HCEC 1CT (cell line): ENCODE data around the gene AGRN.
"Not testable (repeated sequence)": the region's sequence is repeated elsewhere in the genome, so short reads cannot be mapped to it uniquely, and the experiment has no call there.

ENCODE experiments used
- DNase-seq: peaks from one replicate; pipeline ENCODE4 v3.0.0-alpha.2; 2017

AGRN gene

GRCh38 chr1:1083416-1084371 is 63.8 kb downstream of the AGRN start:
- no peak for DNase-seq

DNA sequence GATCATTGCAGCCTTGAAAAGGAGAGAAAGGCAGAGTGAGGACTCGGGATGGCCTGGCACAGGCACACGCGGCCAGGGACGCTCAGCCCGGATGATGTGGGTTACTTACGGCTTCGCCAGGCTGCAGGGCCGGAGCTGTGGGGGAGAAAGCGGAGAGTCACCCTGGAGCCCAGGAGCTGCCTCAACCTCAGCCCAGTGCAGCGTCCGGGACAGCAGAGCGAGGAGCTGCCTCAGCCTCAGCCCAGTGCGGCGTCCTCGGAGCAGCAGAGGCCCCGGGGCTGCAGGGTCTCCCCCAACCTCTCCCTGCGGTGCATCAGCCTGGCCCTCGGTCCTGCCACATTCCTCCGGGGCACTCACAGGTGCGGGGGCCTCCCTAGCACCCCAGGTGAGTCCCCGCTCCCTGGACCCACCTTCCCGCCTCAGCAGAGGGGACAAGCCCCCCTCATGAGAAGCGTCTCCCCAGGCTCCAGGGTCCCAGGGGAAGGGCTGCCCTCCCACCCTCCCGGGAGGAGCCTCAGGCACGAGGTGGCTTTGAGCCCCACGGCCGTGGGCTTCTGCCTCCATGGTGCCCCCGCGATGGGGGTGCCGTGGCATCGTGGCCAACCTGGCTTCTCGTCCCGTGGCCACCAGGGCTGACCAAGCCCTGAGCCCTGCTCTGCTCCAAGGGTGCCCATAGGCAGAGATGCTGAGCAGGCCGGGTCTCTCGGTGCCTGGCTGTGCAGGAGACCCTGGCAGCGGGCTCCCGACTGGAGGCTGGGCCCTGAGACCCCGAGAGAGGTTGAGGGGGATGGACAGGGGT is 64.7 kb downstream of the AGRN start:
- no peak for DNase-seq

GRCh38 chr1:1085171-1085841 is 65.4 kb downstream of the AGRN start:
- no peak for DNase-seq

DNA sequence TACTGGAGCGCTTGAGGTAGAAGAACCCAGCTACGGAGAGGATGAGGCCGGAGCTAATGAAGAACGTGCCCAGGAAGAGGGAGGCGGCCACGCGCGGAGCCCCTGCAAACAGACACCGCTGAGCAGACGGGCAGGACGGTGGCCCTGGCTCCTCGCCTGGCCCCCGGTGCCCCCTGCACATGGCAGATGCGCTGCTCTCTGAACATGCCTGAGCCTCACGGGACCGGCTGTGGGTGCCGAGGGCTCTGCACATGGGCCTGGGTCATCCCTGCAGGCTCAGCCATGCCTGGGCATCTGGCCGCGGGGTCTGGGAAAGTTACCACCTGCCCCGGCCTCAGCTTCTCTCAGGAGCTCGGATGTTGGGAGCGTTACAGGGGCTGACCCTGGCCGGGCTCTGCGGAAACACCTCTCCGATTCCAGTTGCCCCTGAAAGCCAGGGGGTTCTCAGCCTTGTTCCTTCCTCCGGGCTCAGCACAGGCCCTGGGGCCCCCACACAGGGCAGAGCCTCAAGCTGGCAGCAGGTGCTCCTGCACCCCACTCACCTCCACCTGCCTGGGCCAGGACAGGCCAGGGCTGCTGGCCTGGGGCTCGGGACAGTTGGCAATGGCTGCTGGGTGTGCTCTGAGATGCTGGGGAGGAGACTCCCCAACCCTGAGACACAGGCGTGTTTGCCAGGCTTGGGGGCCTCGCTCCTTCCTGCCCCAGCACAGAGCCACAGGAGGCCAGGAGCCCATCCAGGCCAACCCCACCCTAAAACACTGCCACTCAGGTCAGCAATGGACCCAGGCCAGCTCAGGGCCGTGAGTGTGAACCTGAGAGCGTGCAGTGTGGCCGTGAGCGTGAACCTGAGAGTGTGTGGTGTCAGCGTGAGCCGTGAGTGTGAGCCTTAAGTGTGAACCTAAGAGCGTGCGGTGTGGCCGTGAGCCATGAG is 66.3 kb downstream of the AGRN start:
- no peak for DNase-seq

GRCh38 chr1:1086911-1087341 is 67.0 kb downstream of the AGRN start:
- no peak for DNase-seq

DNA sequence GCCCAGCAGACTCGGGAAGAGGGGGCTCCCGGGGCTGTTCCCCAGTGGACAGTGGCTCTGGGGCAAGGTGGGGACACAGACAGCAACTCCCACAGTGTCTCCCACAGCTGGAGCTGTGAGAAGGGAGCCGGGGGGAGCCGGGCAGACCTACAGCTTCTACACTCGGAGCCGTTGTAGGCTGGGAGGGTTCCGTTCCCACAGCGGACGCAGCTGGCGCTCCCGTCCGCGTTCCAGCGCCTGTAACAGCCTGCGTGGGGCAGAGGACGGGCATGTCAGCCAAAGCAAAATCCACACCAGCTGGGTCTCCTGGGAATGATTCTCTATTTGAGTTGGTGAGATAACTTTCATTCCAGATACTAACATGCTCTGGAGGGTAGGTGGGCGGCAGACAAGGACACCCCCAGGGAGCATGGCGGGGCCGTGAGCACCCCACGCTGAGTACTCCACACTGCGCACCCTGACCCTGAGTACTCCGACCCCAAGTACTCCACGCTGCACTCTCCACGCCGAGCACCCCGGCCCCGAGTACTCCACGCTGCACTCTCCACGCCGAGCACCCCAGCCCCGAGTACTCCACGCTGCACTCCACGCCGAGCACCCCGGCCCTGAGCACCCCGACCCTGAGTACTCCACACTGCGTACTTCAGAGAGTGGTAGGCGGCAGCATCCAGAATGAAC is 67.6 kb downstream of the AGRN start:
- DNase-seq: no peak

GRCh38 chr1:1088029-1088800 is 68.3 kb downstream of the AGRN start:
- no peak for DNase-seq

DNA sequence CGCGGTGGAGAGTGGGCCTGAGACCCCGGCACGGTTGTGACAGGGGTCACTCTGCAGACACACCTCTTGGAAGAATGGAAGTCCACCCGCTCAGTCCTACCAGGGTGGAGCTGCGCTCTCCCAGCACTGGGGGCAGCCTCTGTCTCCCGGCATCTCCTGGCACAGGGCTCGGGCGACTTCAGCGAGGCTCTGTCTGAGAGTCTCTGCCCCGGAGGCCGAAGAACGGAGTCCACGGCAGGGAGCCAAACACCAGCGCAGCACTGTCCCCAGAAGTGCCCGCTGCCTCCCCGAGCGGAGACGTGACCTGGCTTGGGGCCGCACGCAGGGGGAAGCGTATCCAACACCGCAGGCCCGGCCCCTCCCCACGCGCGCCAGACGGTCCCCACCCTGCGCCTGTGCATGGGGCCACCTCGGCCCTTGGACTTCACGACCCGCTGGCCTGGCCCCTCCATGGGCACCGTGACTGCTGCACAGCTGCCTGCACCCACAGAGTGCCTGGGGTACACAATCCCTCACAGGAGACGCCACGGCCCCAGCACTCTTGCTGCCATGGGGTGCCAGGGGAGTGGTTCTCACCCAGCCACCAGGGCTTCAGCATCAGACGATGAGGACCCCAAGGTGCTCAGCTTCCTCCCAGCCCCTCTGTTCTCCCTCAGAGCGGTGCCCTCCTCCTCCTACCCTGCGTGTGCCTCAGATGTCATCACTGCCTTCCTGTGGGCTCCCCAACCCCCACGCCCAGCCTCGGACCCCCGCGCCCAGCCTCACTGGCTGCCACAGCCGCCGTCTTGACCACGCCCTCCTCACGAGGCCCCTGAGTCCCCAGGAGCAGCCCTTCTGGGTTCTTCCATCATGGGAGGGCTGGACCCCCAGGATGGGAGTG is 69.1 kb downstream of the AGRN start:
- no peak for DNase-seq

GRCh38 chr1:1089731-1090423 is 70.0 kb downstream of the AGRN start:
- DNase-seq: no peak

DNA sequence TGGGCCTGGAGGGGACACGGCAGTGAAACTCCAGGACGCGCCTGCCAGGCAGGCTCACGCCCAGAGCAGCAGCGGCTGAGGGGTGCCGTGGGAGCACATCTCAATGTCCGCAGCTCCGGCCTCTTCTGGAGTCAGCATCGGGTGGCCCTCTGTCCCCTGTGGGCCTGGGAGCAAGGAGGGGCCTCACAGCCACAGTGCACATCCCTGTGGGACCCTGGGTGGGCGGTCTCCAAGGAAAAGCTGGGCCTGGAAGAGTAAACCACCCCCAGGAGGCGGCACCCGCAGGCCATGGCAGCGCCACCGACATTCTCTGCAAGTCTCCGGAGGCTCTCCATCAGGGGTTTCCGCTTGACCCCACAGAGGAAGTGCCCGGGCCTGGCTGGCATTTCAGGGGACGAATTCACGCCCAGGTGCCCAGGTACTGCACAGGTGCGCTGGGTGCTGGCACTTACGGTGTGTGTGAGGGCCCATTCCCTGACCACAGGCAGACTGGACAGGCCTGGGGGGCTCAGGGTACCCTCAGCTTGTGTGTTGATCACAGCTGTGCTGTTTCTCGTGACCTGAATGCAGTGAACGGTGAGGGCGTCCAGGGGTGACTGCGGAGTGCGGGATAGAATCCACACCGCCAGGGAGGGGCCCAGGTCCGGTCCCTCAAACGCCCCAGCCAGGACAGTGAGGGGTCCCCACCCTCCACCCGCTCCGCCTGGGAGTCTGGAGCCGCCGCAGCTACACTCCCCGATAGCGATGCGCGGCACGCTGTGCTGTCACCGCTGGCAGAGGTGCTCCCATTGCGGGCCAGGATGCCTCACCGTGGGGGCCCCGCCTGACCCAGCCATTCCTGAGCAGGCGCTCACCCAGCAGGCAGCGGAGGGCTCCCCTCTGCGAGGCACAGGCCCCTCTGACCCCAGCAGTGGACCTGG is 70.8 kb downstream of the AGRN start:
- DNase-seq: no peak

DNA sequence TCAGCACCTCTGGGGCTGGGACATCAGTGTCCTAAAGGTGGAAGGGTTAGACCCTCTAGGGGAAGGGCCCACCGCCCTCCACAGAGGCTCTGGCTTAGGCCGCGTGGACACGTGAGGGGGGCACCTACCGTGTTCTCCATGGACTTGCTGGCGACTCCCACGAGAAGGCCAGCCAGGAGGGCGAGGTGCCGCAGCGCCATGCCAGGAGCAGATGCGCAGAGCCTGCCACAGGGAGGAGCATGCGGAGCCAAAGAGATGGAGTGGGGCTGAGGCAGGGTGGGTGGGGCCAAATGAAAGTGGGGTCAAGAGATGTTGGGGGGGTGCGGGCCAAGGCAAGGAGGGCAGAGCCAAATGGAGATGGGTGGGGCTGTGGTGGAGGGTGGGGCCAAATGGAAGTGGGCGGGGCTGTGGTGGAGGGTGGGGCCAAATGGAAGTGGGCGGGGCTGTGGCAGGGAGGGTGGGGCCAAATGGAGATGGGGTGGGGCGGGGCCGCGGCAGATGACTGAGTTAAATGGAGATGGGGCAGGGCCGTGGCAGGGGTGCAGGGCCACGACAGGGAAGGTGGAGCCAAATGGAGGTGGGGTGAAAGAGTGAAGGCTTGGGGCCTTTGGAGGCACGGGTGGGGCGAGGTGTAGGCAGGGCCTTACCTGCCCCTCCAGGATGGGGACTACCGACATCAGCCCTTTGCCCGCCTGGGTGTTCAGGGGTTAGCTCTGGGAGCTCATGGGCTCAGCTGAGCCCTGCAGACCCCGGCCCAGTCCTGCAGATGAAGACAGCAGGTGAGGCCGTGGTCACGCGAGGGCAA is 71.6 kb downstream of the AGRN start:
- DNase-seq: no peak

DNA sequence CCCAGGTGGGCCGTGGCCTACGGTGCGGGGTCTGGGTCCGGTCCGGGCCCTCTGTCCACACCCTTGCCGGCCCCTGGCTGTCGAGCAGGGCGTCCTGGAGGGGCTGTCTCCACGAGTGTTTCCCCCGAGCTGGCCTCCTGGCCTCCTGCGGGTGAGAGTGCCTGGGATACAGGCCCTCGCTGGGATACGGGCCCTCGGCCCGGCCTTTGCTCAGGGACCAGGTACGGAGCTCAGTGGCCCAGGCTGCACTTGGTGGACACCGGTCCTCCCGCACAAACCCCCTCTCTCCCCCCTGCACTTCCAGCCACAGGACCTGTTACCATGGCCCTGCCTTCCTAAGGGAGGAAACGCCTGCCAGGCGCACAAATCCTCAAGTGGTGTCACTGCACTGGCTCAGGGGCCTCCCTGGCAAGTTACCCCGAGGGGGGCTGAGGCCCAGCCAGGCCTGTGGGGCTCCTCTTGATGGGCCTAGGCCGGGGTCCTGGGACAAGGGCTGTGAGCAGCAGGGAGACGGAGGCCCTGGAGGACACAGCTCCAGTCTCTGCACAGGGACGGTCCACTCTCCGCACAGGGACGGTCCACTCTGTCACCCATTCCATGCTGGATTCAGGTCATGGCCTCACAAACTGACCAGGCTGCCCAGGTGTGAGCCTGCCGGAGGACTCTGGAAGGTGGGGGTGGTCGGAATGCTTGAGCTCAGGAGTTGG is 72.4 kb downstream of the AGRN start:
- no peak for DNase-seq

GRCh38 chr1:1092894-1093609 is 73.1 kb downstream of the AGRN start:
- no peak for DNase-seq

- DNase-seq: no peak
Observed at GRCh38 chr1:1093610-1093943, 73.7 kb downstream of the AGRN start.

GRCh38 chr1:1094981-1095380 is 75.1 kb downstream of the AGRN start:
- no peak for DNase-seq

DNA sequence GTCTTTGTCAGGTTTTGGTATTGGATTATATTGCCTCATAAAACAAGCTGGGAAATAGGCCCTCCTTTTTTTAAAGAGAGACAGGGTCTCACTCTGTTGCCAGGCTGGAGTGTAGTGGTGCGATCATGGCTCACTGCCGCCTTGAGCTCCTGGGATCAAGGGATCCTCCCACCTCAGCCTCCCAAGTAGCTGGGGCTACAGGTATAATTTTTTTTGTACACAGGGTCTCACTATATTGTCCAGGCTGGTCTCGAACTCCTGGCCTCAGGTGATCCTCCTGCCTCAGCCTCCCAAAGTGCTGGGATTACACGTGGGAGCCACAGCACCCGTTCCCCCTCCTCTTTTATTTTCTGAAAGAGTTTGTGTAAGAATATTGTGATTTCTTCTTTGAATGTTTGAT is 76.2 kb downstream of the AGRN start:
- DNase-seq: not testable (repeated sequence)
